Fibroblast of upper back skin (primary cell): ENCODE data around the gene NBPF8.
A peak's percentile ranks its signal among the peaks of the same experiment; 100 is the strongest.
"Not testable (repeated sequence)": the region's sequence is repeated elsewhere in the genome, so short reads cannot be mapped to it uniquely, and the experiment has no call there.

Source experiments
- DNase-seq: peaks from one replicate; pipeline ENCODE4 v3.0.0-alpha.2; 2013

NBPF8 gene

DNA sequence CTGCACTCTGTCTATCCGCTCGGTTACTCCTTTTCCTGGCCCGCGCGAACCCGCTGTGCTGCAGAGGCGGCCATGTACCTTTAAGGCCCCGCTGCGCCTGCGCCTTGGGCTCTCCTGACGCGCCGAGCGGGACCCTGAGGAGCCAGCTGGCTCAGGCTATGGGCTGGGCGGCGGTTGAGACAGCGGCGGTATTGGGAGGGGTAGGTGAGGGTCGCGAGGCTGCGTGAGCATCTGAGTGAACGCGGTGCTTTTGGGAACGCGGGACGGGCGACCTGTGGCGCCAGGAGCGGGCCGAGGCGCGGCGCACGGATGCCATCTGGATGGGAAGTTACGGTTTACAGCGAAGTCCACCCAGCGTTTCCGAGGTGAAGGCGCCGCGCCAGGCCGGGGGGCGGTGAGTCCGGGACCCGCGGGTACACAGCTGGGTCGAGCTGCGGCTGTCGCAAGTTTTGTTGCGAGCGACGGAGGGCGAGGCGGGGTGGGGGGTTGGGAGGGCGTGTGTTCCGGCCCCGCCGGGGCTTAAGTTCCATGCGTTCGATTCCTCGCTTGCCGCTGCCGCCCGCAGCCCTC lies at the start of gene NBPF8:
Gene NBPF8 (plus strand): TSS at position 125 of the 570 bp plus-strand sequence. CDS start 21,488 bp downstream, outside the sequence.
- DNase-seq, result peak; percentile 63

- peak; percentile 0 for DNase-seq
Measured at GRCh38 chr1:120367709-120368108, 47.1 kb upstream of the NBPF8 start.

DNA sequence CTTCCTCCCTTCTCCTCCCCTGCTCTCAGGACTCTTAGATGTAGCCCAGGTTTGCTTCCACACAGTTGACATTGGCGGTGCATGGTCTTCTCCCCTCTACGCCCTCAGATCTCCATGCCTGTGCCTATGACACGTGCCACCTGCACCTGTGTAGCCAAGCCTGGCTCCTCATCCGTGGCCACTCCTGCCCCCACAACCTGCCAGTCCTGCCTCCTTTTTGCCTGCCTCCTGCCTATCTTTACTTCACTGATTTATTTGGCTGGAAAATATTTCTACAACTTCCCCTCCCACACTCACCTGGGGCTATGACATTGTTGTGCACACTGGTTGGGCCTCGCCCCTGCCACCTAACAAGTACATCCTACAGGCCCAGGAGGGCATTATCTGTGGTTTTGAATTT lies 28.2 kb upstream of the NBPF8 start:
- DNase-seq, result not testable (repeated sequence)

DNA sequence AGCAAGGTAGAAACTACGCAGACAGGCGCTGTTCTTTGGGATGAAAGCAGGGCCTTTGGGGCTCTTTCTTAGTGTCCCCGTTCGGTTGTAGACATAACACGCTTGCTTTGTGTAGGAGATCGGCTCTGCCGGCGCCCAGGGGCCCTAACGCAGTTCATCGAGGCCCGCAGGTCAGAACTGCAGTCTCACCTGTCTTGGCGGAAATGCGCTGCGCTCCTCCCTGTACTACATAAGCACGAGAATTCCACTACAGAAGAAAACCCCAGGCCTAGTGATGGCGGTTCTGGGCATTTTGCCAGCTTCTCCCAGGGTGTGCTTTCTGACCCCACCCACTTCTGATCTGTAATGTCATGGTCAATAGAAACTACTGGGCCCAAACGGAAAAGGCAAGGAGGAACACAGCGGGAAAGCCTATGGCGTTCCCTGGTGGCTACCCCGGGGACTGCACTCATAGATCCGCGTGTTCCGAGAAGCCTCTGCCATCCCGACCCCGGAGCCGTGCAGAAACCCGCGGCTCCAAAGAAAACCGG lies 26.2 kb upstream of the NBPF8 start:
- peak; percentile 75 for DNase-seq

- not testable (repeated sequence) for DNase-seq
Measured at GRCh38 chr1:120391365-120391764, 23.5 kb upstream of the NBPF8 start.

DNA sequence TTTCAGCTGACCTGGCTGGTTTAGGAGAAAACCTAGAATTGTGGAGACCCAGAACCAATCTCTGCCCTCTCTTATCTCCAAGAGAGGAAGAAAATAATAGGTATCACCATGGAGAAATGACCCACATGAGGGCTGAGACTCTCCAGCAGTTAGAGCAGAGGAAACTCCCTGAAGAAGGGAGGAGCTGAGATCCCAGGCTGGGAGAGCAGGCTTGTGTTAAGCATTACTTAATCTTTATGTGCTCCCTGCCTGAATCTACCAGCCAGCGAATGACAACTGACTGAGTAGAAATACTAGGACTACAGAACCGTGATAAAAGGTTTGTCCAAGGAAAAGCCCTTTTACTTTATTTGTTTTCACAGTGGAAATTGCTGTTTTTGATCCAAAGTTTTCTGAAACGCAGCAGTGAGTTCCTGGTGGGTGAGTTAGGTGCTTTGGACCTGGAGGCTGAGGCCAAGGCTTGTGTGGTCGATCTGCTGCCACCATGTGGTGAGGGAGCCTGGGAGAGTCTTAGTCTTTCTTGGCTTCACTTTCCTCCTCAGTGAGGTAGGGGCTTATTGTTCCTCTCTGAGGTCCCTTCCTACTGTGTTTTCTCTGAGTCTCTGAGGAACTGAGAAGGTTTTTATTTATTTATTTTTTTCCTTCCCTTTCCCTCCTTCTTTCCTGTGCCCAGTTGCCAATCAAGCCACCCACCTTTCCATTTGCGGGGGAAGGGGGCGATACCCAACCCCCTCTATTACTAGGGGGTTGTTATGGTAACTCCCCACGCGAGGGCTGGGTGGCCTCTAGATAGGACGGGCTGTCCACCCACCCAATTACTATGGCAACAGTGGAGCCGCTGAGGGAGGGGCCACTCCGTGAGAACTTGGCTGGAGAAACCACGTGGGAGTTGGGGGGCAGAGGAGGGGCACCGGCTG lies 21.3 kb upstream of the NBPF8 start:
- DNase-seq, result not testable (repeated sequence)

- DNase-seq, result not testable (repeated sequence)
Measured at GRCh38 chr1:120405348-120405747, 9.5 kb upstream of the NBPF8 start.

- peak; percentile 1 for DNase-seq
Measured at GRCh38 chr1:120414451-120414850, 384 bp upstream of the NBPF8 start.

DNA sequence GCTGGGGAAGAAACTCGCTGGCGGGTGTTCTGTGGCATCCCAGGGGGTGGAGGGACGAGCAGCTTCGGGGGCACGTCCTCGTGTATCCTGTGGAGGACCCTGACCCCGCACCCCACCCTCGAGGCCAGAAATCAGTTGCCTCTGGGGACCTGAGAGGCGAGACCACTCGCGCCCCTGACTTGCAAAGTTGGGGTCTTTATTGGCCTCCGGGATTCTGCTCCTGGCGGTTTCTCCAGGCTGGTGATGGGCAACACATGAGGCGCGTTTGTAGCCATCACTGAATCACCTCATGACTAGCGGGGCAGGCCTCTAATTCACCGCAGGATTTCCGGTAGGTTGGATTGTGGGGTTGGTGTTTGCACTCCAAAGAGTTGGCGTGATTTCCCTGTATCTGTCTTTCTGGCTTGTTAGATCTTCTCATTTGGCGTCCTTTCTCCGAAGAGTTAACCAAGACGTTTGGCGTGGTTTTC lies 692 bp downstream of the NBPF8 start:
- peak; percentile 58 for DNase-seq

- DNase-seq, result not testable (repeated sequence)
Measured at GRCh38 chr1:120425063-120425462, 10.2 kb downstream of the NBPF8 start.

GRCh38 chr1:120431626-120432025 lies 16.8 kb downstream of the NBPF8 start:
- DNase-seq, result peak; percentile 51

GRCh38 chr1:120433831-120434230 lies 19.0 kb downstream of the NBPF8 start:
- not testable (repeated sequence) for DNase-seq

DNA sequence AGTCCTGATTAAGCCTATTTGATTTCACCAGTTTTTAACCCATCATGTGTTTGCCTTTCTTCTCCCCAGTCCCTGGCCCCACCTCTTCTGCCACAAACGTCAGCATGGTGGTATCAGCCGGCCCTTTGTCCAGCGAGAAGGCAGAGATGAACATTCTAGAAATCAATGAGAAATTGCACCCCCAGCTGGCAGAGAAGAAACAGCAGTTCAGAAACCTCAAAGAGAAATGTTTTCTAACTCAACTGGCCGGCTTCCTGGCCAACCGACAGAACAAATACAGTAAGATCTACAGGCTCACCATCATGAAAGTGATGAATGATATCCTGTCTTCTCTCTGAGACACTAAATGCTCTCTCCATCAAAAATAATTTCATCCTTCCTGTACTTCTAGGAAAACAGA lies 34.3 kb downstream of the NBPF8 start:
- not testable (repeated sequence) for DNase-seq
